ENCODE results near the gene PRM3.

PRM3 gene

GRCh38 chr16:11272921-11273720 lies at the start of gene PRM3:
Gene PRM3, minus strand, starts transcription at chr16:11273629. Its CDS starts 34 bp downstream, at chr16:11273595.
- no peak for DNase-seq

- DNase-seq: no peak
These were observed 49.4 kb upstream of the PRM3 start for GRCh38 chr16:11322823-11323222.

GRCh38 chr16:11321662-11322061 lies 48.2 kb upstream of the PRM3 start:
- DNase-seq: no peak

GRCh38 chr16:11320170-11320569 lies 46.7 kb upstream of the PRM3 start:
- DNase-seq: no peak

GRCh38 chr16:11319529-11320146 lies 46.2 kb upstream of the PRM3 start:
- no peak for DNase-seq

GRCh38 chr16:11318817-11319216 lies 45.4 kb upstream of the PRM3 start:
- DNase-seq: no peak

GRCh38 chr16:11316331-11317015 lies 43.0 kb upstream of the PRM3 start:
- DNase-seq: no peak

- no peak for DNase-seq
These were observed 42.1 kb upstream of the PRM3 start for GRCh38 chr16:11315510-11315909.

GRCh38 chr16:11314309-11314894 lies 41.0 kb upstream of the PRM3 start:
- DNase-seq: no peak

- DNase-seq: no peak
These were observed 40.3 kb upstream of the PRM3 start for GRCh38 chr16:11313493-11314308.

GRCh38 chr16:11312718-11313492 lies 39.5 kb upstream of the PRM3 start:
- peak; percentile 35 for DNase-seq

- DNase-seq: peak; percentile 50
These were observed 37.6 kb upstream of the PRM3 start for GRCh38 chr16:11310997-11311561.

GRCh38 chr16:11310634-11310977 lies 37.2 kb upstream of the PRM3 start:
- DNase-seq: no peak

GRCh38 chr16:11309895-11310633 lies 36.6 kb upstream of the PRM3 start:
- no peak for DNase-seq

GRCh38 chr16:11308493-11309283 lies 35.3 kb upstream of the PRM3 start:
- no peak for DNase-seq

- no peak for DNase-seq
These were observed 34.4 kb upstream of the PRM3 start for GRCh38 chr16:11307639-11308492.

- no peak for DNase-seq
These were observed 33.7 kb upstream of the PRM3 start for GRCh38 chr16:11306997-11307638.

- no peak for DNase-seq
These were observed 33.0 kb upstream of the PRM3 start for GRCh38 chr16:11306381-11306780.
